K562 (cell line): ENCODE data around the gene ODAD3. TPM values are rescaled to one million over a fixed set of nuclear protein-coding genes. Genes with fewer than 3 reads are reported as not detected.

Source experiments
- ATAC-seq: fragments of 200-7000 bp; cut with Tn5 transposase; 3 replicates; pipeline ENCODE4 v1.9.1; 2020; ENCODE audit warnings: moderate library complexity
- BruUV-seq: library from RNA; stranded (reverse); fragments of 400-500 nt; replicated peaks from 2 replicates; lab custom pipeline; 2021; lab: Mats Ljungman, UMichigan
- CTCF ChIA-PET: fragments of 300-600 bp; formaldehyde crosslinking; extraction: SDS; loops from one replicate; lab custom pipeline; 2021; ENCODE audit warnings: low intra/inter-chr PET ratio; lab: Yijun Ruan, JAX
- POLR2A ChIA-PET: fragments of 300-600, 350-650 bp; sonication (Branson Sonifier 250); formaldehyde crosslinking; extraction: SDS; loops from one replicate; lab custom pipeline; 2021; ENCODE audit warnings: antibody characterized with exemption, inconsistent platforms; lab: Yijun Ruan, JAX
- DNase-seq, 4 experiments: peaks; one replicate each; pipeline versions ENCODE4 v3.0.0 to v3.0.0-alpha.2; 2011 to 2018; ENCODE audit warnings: low spot score in 3 of 4, mixed read lengths in 3 of 4; ENCODE audit errors: extremely low read depth in 1 of 4
- FAIRE-seq: peaks from 2 replicates; lab custom pipeline; 2011; peaks lifted over from hg19 to GRCh38; lab: Jason Lieb, UNC
- H2AFZ ChIP-seq: 2 replicates; pipeline ENCODE4 v1.6.0; 2011; ENCODE audit warnings: low read depth, low read length, control low read depth, inconsistent platforms
- H3K27ac ChIP-seq: fragments of 200-600 bp; 3 replicates; pipeline ENCODE4 v1.8.0; 2011; ENCODE audit warnings: low read depth, mild to moderate bottlenecking, control low read depth, inconsistent platforms, low read length, moderate library complexity, mixed read lengths; ENCODE audit errors: extremely low read depth
- H3K27me3 ChIP-seq, 2 experiments: fragments of 300-600 bp in 1 of 2; 2 replicates in 1 of 2; 3 replicates in 1 of 2; pipeline versions ENCODE4 v1.6.0 to v1.8.0; 2011; ENCODE audit warnings: inconsistent platforms in 2 of 2, low read length in 2 of 2, mild to moderate bottlenecking in 1 of 2, mixed read lengths in 1 of 2, moderate library complexity in 1 of 2; ENCODE audit not compliant: control insufficient read depth in 2 of 2, insufficient read depth in 2 of 2
- H3K36me3 ChIP-seq: fragments of 300-600 bp; 3 replicates; pipeline ENCODE4 v1.8.0; 2011; ENCODE audit warnings: mild to moderate bottlenecking, low read length, inconsistent platforms; ENCODE audit not compliant: control insufficient read depth, insufficient read depth
- H3K4me1 ChIP-seq, 2 experiments: fragments of 200-600 bp in 1 of 2; replicated peaks in 1 of 2; 2 replicates in 1 of 2; 3 replicates in 1 of 2; pipeline versions ENCODE4 v1.5.1 to v1.8.0; 2011; ENCODE audit warnings: inconsistent platforms in 2 of 2, low read length in 2 of 2, mild to moderate bottlenecking in 1 of 2, mixed read lengths in 1 of 2, moderate library complexity in 1 of 2; ENCODE audit not compliant: control insufficient read depth in 2 of 2, insufficient read depth in 2 of 2
- H3K4me2 ChIP-seq: 2 replicates; pipeline ENCODE4 v1.6.1; 2011; ENCODE audit warnings: low read length, control low read depth, inconsistent platforms, mixed read lengths; ENCODE audit not compliant: insufficient read depth
- H3K4me3 ChIP-seq: fragments of 200-600 bp; sonication (generic), shearing (Covaris generic); 2 replicates; pipeline ENCODE4 v1.5.1; 2016; ENCODE audit warnings: control low read depth, inconsistent platforms
- H3K79me2 ChIP-seq: fragments of 200-600 bp; 3 replicates; pipeline ENCODE4 v1.8.0; 2011; ENCODE audit warnings: low read length, inconsistent platforms; ENCODE audit not compliant: control insufficient read depth, insufficient read depth
- H3K9ac ChIP-seq, 2 experiments: 2 replicates each; pipeline versions ENCODE4 v1.6.0 to v1.6.1; 2011; ENCODE audit warnings: low read depth in 2 of 2, low read length in 2 of 2, control low read depth in 1 of 2, inconsistent platforms in 1 of 2, mild to moderate bottlenecking in 1 of 2, mixed read lengths in 1 of 2; ENCODE audit not compliant: insufficient read depth in 1 of 2
- H3K9me1 ChIP-seq: one replicate; pipeline ENCODE4 v1.6.0; 2011; ENCODE audit warnings: inconsistent platforms, mild to moderate bottlenecking, low read length, moderate library complexity; ENCODE audit not compliant: control insufficient read depth, insufficient read depth
- H3K9me3 ChIP-seq: replicated peaks from 2 replicates; pipeline ENCODE4 v1.5.1; 2011; ENCODE audit warnings: low read depth, low read length, inconsistent platforms; ENCODE audit not compliant: control insufficient read depth, insufficient read depth
- H4K20me1 ChIP-seq: replicated peaks from 2 replicates; pipeline ENCODE4 v1.6.1; 2011; ENCODE audit warnings: low read length, inconsistent platforms, mixed read lengths; ENCODE audit not compliant: control insufficient read depth, insufficient read depth
- DMBX1 ChIP-seq: fragments of 250-450 bp; sonication (Bioruptor Pico); IDR thresholded peaks from 2 replicates; pipeline ENCODE4 v1.8.0; 2022; ENCODE audit warnings: inconsistent platforms, mild to moderate bottlenecking, moderate library complexity, borderline replicate concordance
- ERF ChIP-seq: fragments of 450-650 bp; formaldehyde crosslinking; IDR thresholded peaks from 2 replicates; pipeline ENCODE4 v1.4.0; 2020; ENCODE audit warnings: mild to moderate bottlenecking, mixed read lengths
- GATAD2A ChIP-seq: fragments of 450-650 bp; IDR thresholded peaks from 2 replicates; pipeline ENCODE4 v1.6.1; 2017
- NFRKB ChIP-seq: fragments of 450-650 bp; IDR thresholded peaks from 2 replicates; pipeline ENCODE4 v1.6.1; 2016; ENCODE audit warnings: low read depth
- RBM22 ChIP-seq: fragments of 200-400 bp; formaldehyde crosslinking; IDR thresholded peaks from 2 replicates; pipeline ENCODE4 v1.6.1; 2018; ENCODE audit warnings: low read length, low read depth; ENCODE audit not compliant: poor library complexity, severe bottlenecking
- RFX1 ChIP-seq: fragments of 450-650 bp; IDR thresholded peaks from 2 replicates; pipeline ENCODE4 v1.6.1; 2016; ENCODE audit warnings: mild to moderate bottlenecking, moderate library complexity
- RHOXF2B ChIP-seq: fragments of 250-450 bp; sonication (Bioruptor Pico); conservative IDR thresholded peaks from 2 replicates; pipeline ENCODE4 v1.5.1; 2021
- SAFB ChIP-seq: fragments of 200-400 bp; formaldehyde crosslinking; IDR thresholded peaks from 2 replicates; pipeline ENCODE4 v1.6.1; 2017; ENCODE audit warnings: low read depth, low read length, borderline replicate concordance
- SIN3B ChIP-seq: fragments of 450-650 bp; IDR thresholded peaks from 2 replicates; pipeline ENCODE4 v1.6.1; 2017; ENCODE audit warnings: low read depth, mild to moderate bottlenecking, moderate library complexity
- ZNF589 ChIP-seq: fragments of 200-800 bp; sonication (Bioruptor generic); IDR thresholded peaks from 2 replicates; pipeline ENCODE4 v1.6.1; 2016; ENCODE audit warnings: low read depth, missing genetic modification characterization, missing compliant biosample characterization
- WGBS: fragments of 100-300 bp; shearing (Covaris generic); methylation state at CpG from one replicate; pipeline ENCODE4 v1.1.6; 2016; ENCODE audit warnings: low coverage, mixed read lengths; ENCODE audit not compliant: insufficient coverage; ENCODE audit errors: missing lambda C conversion rate; 5-methylcytosine and 5-hydroxymethylcytosine counted together
- in situ Hi-C: fragments of 300-500 bp; cut with MboI; formaldehyde crosslinking; loops from 4 replicates; pipeline ENCODE4 v1.15.0; 2018; ENCODE audit warnings: inconsistent platforms, mixed read lengths
- intact Hi-C: fragments of 100-400 bp; cut with micrococcal nuclease; formaldehyde crosslinking; loops from 2 replicates; pipeline ENCODE4 v1.14.2; 2022
- polyA plus RNA-seq, 8 experiments: library from polyadenylated mRNA; depleted of rRNA in 4 of 8; stranded (reverse) in 5 of 8; unstranded in 3 of 8; fragments of >200 nt; fragmentation: Nextera tagmentation in 2 of 8; fragmentation: Illumina TruSeq in 1 of 8; extraction: Ambion mirVana in 2 of 8; extraction: Trizol in 1 of 8; gene quantifications; 2 replicates each; pipeline versions ENCODE4 v1.2.1 to v1.2.3, GENCODE V29; 2011 to 2014; ENCODE audit warnings: inconsistent platforms in 1 of 8, missing spikeins in 1 of 8
- small RNA-seq: library from RNA; depleted of rRNA; stranded (forward); fragments of <200 nt; gene quantifications from one replicate; pipeline ENCODE3, GENCODE V24; 2014
- total RNA-seq, 7 experiments: library from RNA; depleted of rRNA in 6 of 7; stranded (reverse); fragments of >200 nt in 6 of 7; fragmentation: Illumina TruSeq in 2 of 7; extraction: Trizol in 2 of 7; gene quantifications; 2 replicates each; pipeline versions ENCODE4 v1.2.1 to v1.2.3, GENCODE V29; 2011 to 2021; ENCODE audit warnings: low replicate concordance in 1 of 7
- TF ChIP-seq, protein P1 (sequence below): IDR thresholded peaks from 2 replicates; pipeline ENCODE4 v1.6.1; 2014; ENCODE audit warnings: antibody characterized with exemption

ODAD3 gene
- total and polyA plus RNA-seq, 9 of the 15 experiments (the other 6 are each of a cell fraction or from before 2014, with no cell fraction given): 0.07 to 0.72 (median 0.14) TPM; not detected in 2

DNA sequence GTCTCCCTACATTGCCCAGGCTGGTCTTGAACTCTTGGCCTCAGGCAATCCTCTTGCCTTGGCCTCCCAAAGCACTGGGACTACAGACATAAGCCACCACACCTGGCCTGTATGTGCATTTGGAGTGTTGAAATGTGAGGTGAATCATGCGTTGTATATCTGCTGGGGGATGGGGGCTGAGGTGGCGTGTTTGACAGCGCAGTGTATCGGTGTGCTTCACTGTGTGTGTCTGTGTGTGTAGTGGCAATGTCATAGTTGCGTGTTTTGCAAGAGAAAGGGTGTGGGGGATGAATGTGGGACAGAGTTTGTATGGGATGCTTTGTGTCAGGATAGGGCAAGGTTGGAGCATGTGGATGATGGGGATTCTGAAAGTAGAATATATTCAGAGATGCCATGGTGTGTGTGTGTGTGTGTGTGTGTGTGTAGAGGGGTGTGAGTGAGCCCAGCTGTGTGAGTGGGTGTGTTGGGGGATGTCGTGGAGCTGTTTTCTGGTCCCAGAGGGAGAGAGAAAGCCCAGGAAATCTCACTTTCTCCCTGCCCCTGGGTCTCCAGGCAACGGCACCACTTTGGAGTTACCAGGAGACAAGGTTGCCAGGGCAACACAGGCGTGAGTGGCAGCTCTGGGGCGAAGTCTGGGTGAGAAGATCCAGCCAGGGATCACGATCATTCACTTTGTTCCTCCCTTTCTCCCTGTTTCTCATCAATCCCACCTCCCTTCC, 61.6 kb downstream of the ODAD3 start (continued):
- TF ChIP-seq RFX1 (peak; percentile 98), RBM22 (peak; percentile 54)

DNA sequence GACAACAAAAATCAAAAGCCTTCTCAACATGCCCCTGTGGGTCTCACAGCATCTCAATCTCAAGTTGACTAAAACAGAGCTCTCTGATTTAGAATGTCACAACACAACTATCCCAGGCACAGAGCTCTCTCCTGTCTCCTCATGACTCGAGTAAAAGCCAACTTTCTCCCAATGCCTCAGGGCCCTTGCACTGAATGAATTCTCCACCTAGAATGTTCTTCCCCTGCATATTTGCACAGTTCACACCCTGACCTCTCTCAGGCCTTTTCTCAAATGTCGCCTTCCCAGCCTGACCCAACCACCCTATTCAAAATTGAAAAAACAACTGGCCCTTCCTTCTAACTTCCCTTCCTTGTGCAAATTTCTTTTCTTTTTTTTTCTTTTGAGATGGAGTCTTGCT, 64.2 kb downstream of the ODAD3 start:
- no peak for DNase-seq
- intact Hi-C loops: no loop called here
- Histone ChIP-seq H3K4me1 (peaks cover 12 to 18% of the 10 kb centered on the region in 2 experiments; a peak in 4 of 5 replicates), H3K4me3 (no peak overlapping the region), H3K4me2 (no peak overlapping the region), H3K9ac (no peak overlapping the region), H3K36me3 (0 out of 3 replicates have a peak, but pooled peaks cover 2% of the 10 kb centered on the region), H3K27ac (no peak overlapping the region), H3K79me2 (peaks cover 14% of the 10 kb centered on the region; the same call in 2 of the 3 replicates), H3K9me1 (no peaks in the 10 kb centered on the region), H3K27me3 (no peaks in the 10 kb centered on the region), H4K20me1 (peaks cover 11% of the 10 kb centered on the region; the same call in 1 of the 2 replicates), H2AFZ (no peak overlapping the region), H3K9me3 (no peaks in the 10 kb centered on the region)
- BruUV-seq: no TSS peak
- in situ Hi-C loops: no loop called here
- no peak for FAIRE-seq
- ChIA-PET POLR2A (interaction anchor here (0.6 to 1.7 kb wide), 2 partner anchors 10 to 191 kb away, joined by 3 to 7 read pairs; no protein-coding TSS in a partner anchor), CTCF (no interaction called here)
- 56% methylated on average over 2 of the region's 2 CpGs for WGBS
- ATAC-seq: no peak
- TF ChIP-seq GATAD2A (no peak), NFRKB (no peak), SIN3B (no peak), DMBX1 (CRISPR knock-in tag) (no peak), RHOXF2B (CRISPR knock-in tag) (no peak), SAFB (no peak), ZNF589 (CRISPR knock-in tag) (no peak), ERF (CRISPR knock-in tag) (no peak)
- TF ChIP-seq, protein P1, sequence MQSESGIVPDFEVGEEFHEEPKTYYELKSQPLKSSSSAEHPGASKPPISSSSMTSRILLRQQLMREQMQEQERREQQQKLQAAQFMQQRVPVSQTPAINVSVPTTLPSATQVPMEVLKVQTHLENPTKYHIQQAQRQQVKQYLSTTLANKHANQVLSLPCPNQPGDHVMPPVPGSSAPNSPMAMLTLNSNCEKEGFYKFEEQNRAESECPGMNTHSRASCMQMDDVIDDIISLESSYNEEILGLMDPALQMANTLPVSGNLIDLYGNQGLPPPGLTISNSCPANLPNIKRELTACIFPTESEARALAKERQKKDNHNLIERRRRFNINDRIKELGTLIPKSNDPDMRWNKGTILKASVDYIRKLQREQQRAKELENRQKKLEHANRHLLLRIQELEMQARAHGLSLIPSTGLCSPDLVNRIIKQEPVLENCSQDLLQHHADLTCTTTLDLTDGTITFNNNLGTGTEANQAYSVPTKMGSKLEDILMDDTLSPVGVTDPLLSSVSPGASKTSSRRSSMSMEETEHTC: no peak

Small RNA genes within 50 kb of the gene (small RNA-seq; reads per million reads assigned to genes)
- not detected for gene RF00019

Other genes starting within 250 kb of the ODAD3 start
Only the 7 nearest of the 19 such genes appear.
- 4.4 and 11.2 TPM in 2 replicates for gene PLPPR2, start 79.7 kb downstream of the ODAD3 start, total RNA-seq (2014; rRNA removed)
- gene PLPPR2, start 79.7 kb downstream of the ODAD3 start, total RNA-seq (2014; rRNA removed; fragmentation: Illumina TruSeq; extraction: Trizol): 1.8 and 2.1 TPM in 2 replicates
- gene PLPPR2, start 79.7 kb downstream of the ODAD3 start, total RNA-seq (2015; rRNA removed; fragmentation: Illumina TruSeq; extraction: Trizol): 2.6 and 3.1 TPM in 2 replicates
- 15.9 and 17.6 TPM in 2 replicates for gene PLPPR2, start 79.7 kb downstream of the ODAD3 start, total RNA-seq (2021)
- 3.4 and 6.3 TPM in 2 replicates for gene PLPPR2, start 79.7 kb downstream of the ODAD3 start, polyA plus RNA-seq (2011; rRNA removed)
- 8.1 and 12.8 TPM in 2 replicates for gene PLPPR2, start 79.7 kb downstream of the ODAD3 start, polyA plus RNA-seq (2014; fragmentation: Illumina TruSeq; extraction: Trizol)
- gene PLPPR2, start 79.7 kb downstream of the ODAD3 start, polyA plus RNA-seq (2014; fragmentation: Nextera tagmentation; extraction: Ambion mirVana): under 1 TPM; 0.49 TPM
- 8.6 and 10.0 TPM in 2 replicates for gene PLPPR2, start 79.7 kb downstream of the ODAD3 start, polyA plus RNA-seq (2014; rRNA removed)
- gene SWSAP1, start 60.5 kb downstream of the ODAD3 start, total RNA-seq (2014; rRNA removed): 2.8 and 3.9 TPM in 2 replicates
- 0.77 and 0.80 TPM in 2 replicates for gene SWSAP1, start 60.5 kb downstream of the ODAD3 start, total RNA-seq (2014; rRNA removed; fragmentation: Illumina TruSeq; extraction: Trizol)
- gene SWSAP1, start 60.5 kb downstream of the ODAD3 start, total RNA-seq (2015; rRNA removed; fragmentation: Illumina TruSeq; extraction: Trizol): 1.9 and 2.3 TPM in 2 replicates
- 2.5 and 3.0 TPM in 2 replicates for gene SWSAP1, start 60.5 kb downstream of the ODAD3 start, total RNA-seq (2021)
- 1.3 and 1.8 TPM in 2 replicates for gene SWSAP1, start 60.5 kb downstream of the ODAD3 start, polyA plus RNA-seq (2011; rRNA removed)
- gene SWSAP1, start 60.5 kb downstream of the ODAD3 start, polyA plus RNA-seq (2014; fragmentation: Illumina TruSeq; extraction: Trizol): 1.7 and 2.6 TPM in 2 replicates
- under 1 TPM; 0.18 to 0.73 TPM for gene SWSAP1, start 60.5 kb downstream of the ODAD3 start, polyA plus RNA-seq (2014; fragmentation: Nextera tagmentation; extraction: Ambion mirVana)
- 2.0 and 4.3 TPM in 2 replicates for gene SWSAP1, start 60.5 kb downstream of the ODAD3 start, polyA plus RNA-seq (2014; rRNA removed)
- 10.0 and 14.7 TPM in 2 replicates for gene EPOR, start 50.8 kb downstream of the ODAD3 start, total RNA-seq (2014; rRNA removed)
- 2.8 and 3.3 TPM in 2 replicates for gene EPOR, start 50.8 kb downstream of the ODAD3 start, total RNA-seq (2014; rRNA removed; fragmentation: Illumina TruSeq; extraction: Trizol)
- gene EPOR, start 50.8 kb downstream of the ODAD3 start, total RNA-seq (2015; rRNA removed; fragmentation: Illumina TruSeq; extraction: Trizol): 5.0 and 5.2 TPM in 2 replicates
- gene EPOR, start 50.8 kb downstream of the ODAD3 start, total RNA-seq (2021): 14.1 and 15.6 TPM in 2 replicates
- gene EPOR, start 50.8 kb downstream of the ODAD3 start, polyA plus RNA-seq (2011; rRNA removed): 8.7 and 9.2 TPM in 2 replicates
- 8.5 and 8.9 TPM in 2 replicates for gene EPOR, start 50.8 kb downstream of the ODAD3 start, polyA plus RNA-seq (2014; fragmentation: Illumina TruSeq; extraction: Trizol)
- gene EPOR, start 50.8 kb downstream of the ODAD3 start, polyA plus RNA-seq (2014; fragmentation: Nextera tagmentation; extraction: Ambion mirVana): 1 to 10 TPM; 1.3 TPM
- gene EPOR, start 50.8 kb downstream of the ODAD3 start, polyA plus RNA-seq (2014; rRNA removed): 17.0 and 17.9 TPM in 2 replicates
- gene RGL3, start 15.8 kb downstream of the ODAD3 start, total RNA-seq (2014; rRNA removed): 0.16 and 0.32 TPM in 2 replicates
- not detected in 2 replicates for gene RGL3, start 15.8 kb downstream of the ODAD3 start, total RNA-seq (2014; rRNA removed; fragmentation: Illumina TruSeq; extraction: Trizol)
- 0.11 TPM in 1 of 2 replicates, not detected in the other for gene RGL3, start 15.8 kb downstream of the ODAD3 start, total RNA-seq (2015; rRNA removed; fragmentation: Illumina TruSeq; extraction: Trizol)
- 0.40 and 0.58 TPM in 2 replicates for gene RGL3, start 15.8 kb downstream of the ODAD3 start, total RNA-seq (2021)
- 0.26 and 0.61 TPM in 2 replicates for gene RGL3, start 15.8 kb downstream of the ODAD3 start, polyA plus RNA-seq (2011; rRNA removed)
- 0.22 TPM in 2 replicates for gene RGL3, start 15.8 kb downstream of the ODAD3 start, polyA plus RNA-seq (2014; fragmentation: Illumina TruSeq; extraction: Trizol)
- gene RGL3, start 15.8 kb downstream of the ODAD3 start, polyA plus RNA-seq (2014; fragmentation: Nextera tagmentation; extraction: Ambion mirVana): not detected
- 0.09 and 0.12 TPM in 2 replicates for gene RGL3, start 15.8 kb downstream of the ODAD3 start, polyA plus RNA-seq (2014; rRNA removed)
- gene PRKCSH, start 514 bp upstream of the ODAD3 start, total RNA-seq (2014; rRNA removed): 99.4 and 135 TPM in 2 replicates
- gene PRKCSH, start 514 bp upstream of the ODAD3 start, total RNA-seq (2014; rRNA removed; fragmentation: Illumina TruSeq; extraction: Trizol): 25.6 and 28.4 TPM in 2 replicates
- gene PRKCSH, start 514 bp upstream of the ODAD3 start, total RNA-seq (2015; rRNA removed; fragmentation: Illumina TruSeq; extraction: Trizol): 48.1 and 52.1 TPM in 2 replicates
- 297 and 303 TPM in 2 replicates for gene PRKCSH, start 514 bp upstream of the ODAD3 start, total RNA-seq (2021)
- 39.1 and 96.2 TPM in 2 replicates for gene PRKCSH, start 514 bp upstream of the ODAD3 start, polyA plus RNA-seq (2011; rRNA removed)
- 155 and 235 TPM in 2 replicates for gene PRKCSH, start 514 bp upstream of the ODAD3 start, polyA plus RNA-seq (2014; fragmentation: Illumina TruSeq; extraction: Trizol)
- 1 to 10 TPM; 2.3 to 6.9 TPM for gene PRKCSH, start 514 bp upstream of the ODAD3 start, polyA plus RNA-seq (2014; fragmentation: Nextera tagmentation; extraction: Ambion mirVana)
- gene PRKCSH, start 514 bp upstream of the ODAD3 start, polyA plus RNA-seq (2014; rRNA removed): 76.5 and 88.9 TPM in 2 replicates
- 0.16 TPM in 1 of 2 replicates, not detected in the other for gene ELAVL3, start 45.9 kb upstream of the ODAD3 start, total RNA-seq (2014; rRNA removed)
- gene ELAVL3, start 45.9 kb upstream of the ODAD3 start, total RNA-seq (2014; rRNA removed; fragmentation: Illumina TruSeq; extraction: Trizol): not detected in 2 replicates
- gene ELAVL3, start 45.9 kb upstream of the ODAD3 start, total RNA-seq (2015; rRNA removed; fragmentation: Illumina TruSeq; extraction: Trizol): not detected in 2 replicates
- not detected in 2 replicates for gene ELAVL3, start 45.9 kb upstream of the ODAD3 start, total RNA-seq (2021)
- not detected in 2 replicates for gene ELAVL3, start 45.9 kb upstream of the ODAD3 start, polyA plus RNA-seq (2011; rRNA removed)
- not detected in 2 replicates for gene ELAVL3, start 45.9 kb upstream of the ODAD3 start, polyA plus RNA-seq (2014; fragmentation: Illumina TruSeq; extraction: Trizol)
- not detected for gene ELAVL3, start 45.9 kb upstream of the ODAD3 start, polyA plus RNA-seq (2014; fragmentation: Nextera tagmentation; extraction: Ambion mirVana)
- not detected in 2 replicates for gene ELAVL3, start 45.9 kb upstream of the ODAD3 start, polyA plus RNA-seq (2014; rRNA removed)
- 3.9 and 7.1 TPM in 2 replicates for gene ZNF653, start 70.7 kb upstream of the ODAD3 start, total RNA-seq (2014; rRNA removed)
- gene ZNF653, start 70.7 kb upstream of the ODAD3 start, total RNA-seq (2014; rRNA removed; fragmentation: Illumina TruSeq; extraction: Trizol): 1.4 and 1.6 TPM in 2 replicates
- 2.9 and 3.8 TPM in 2 replicates for gene ZNF653, start 70.7 kb upstream of the ODAD3 start, total RNA-seq (2015; rRNA removed; fragmentation: Illumina TruSeq; extraction: Trizol)
- gene ZNF653, start 70.7 kb upstream of the ODAD3 start, total RNA-seq (2021): 5.6 and 8.0 TPM in 2 replicates
- gene ZNF653, start 70.7 kb upstream of the ODAD3 start, polyA plus RNA-seq (2011; rRNA removed): 7.0 and 7.8 TPM in 2 replicates
- gene ZNF653, start 70.7 kb upstream of the ODAD3 start, polyA plus RNA-seq (2014; fragmentation: Illumina TruSeq; extraction: Trizol): 4.2 and 5.6 TPM in 2 replicates
- not detected for gene ZNF653, start 70.7 kb upstream of the ODAD3 start, polyA plus RNA-seq (2014; fragmentation: Nextera tagmentation; extraction: Ambion mirVana)
- 5.3 and 7.3 TPM in 2 replicates for gene ZNF653, start 70.7 kb upstream of the ODAD3 start, polyA plus RNA-seq (2014; rRNA removed)